IPS DF 4.7 (cell line): ENCODE data around the gene ATG2B.

ENCODE experiments used
- DNase-seq: peaks from one replicate; pipeline ENCODE4 v3.0.0-alpha.2; 2013; ENCODE audit warnings: low spot score; ENCODE audit errors: extremely low read depth

ATG2B gene

GRCh38 chr14:96310906-96311305 is 52.2 kb downstream of the ATG2B start:
- DNase-seq, result no peak

- DNase-seq, result no peak
Measured at GRCh38 chr14:96309896-96310330, 53.2 kb downstream of the ATG2B start.

- no peak for DNase-seq
Measured at GRCh38 chr14:96309133-96309895, 53.8 kb downstream of the ATG2B start.

- DNase-seq, result no peak
Measured at GRCh38 chr14:96307434-96307833, 55.7 kb downstream of the ATG2B start.

- peak; percentile 19 for DNase-seq
Measured at GRCh38 chr14:96304956-96305355, 58.2 kb downstream of the ATG2B start.

GRCh38 chr14:96303981-96304380 is 59.2 kb downstream of the ATG2B start:
- no peak for DNase-seq

GRCh38 chr14:96299441-96299840 is 63.7 kb downstream of the ATG2B start:
- DNase-seq, result no peak

GRCh38 chr14:96297997-96298515 is 65.1 kb downstream of the ATG2B start:
- DNase-seq, result no peak

GRCh38 chr14:96297000-96297399 is 66.1 kb downstream of the ATG2B start:
- no peak for DNase-seq

- DNase-seq, result no peak
Measured at GRCh38 chr14:96294246-96294645, 68.9 kb downstream of the ATG2B start.

GRCh38 chr14:96287856-96288255 is 75.3 kb downstream of the ATG2B start:
- DNase-seq, result no peak

GRCh38 chr14:96286251-96286650 is 76.9 kb downstream of the ATG2B start:
- no peak for DNase-seq

- no peak for DNase-seq
Measured at GRCh38 chr14:96285667-96286066, 77.5 kb downstream of the ATG2B start.

- no peak for DNase-seq
Measured at GRCh38 chr14:96284430-96284829, 78.7 kb downstream of the ATG2B start.

GRCh38 chr14:96284008-96284407 is 79.1 kb downstream of the ATG2B start:
- no peak for DNase-seq

- no peak for DNase-seq
Measured at GRCh38 chr14:96281486-96281885, 81.7 kb downstream of the ATG2B start.

- no peak for DNase-seq
Measured at GRCh38 chr14:96280104-96280503, 83.0 kb downstream of the ATG2B start.

- no peak for DNase-seq
Measured at GRCh38 chr14:96279564-96279963, 83.6 kb downstream of the ATG2B start.

- no peak for DNase-seq
Measured at GRCh38 chr14:96277890-96278289, 85.3 kb downstream of the ATG2B start.

GRCh38 chr14:96275177-96276112 is 87.7 kb downstream of the ATG2B start:
- no peak for DNase-seq

- no peak for DNase-seq
Measured at GRCh38 chr14:96274543-96274942, 88.6 kb downstream of the ATG2B start.

GRCh38 chr14:96274122-96274521 is 89.0 kb downstream of the ATG2B start:
- DNase-seq, result no peak
